Sigmoid colon (tissue), 4 donors: Measurements from ENCODE around the gene PLCH1.

Experiments
- CTCF ChIP-seq, 4 experiments: fragments of 450-650 bp in 3 of 4; fragments of 200-600 bp in 1 of 4; IDR thresholded peaks; one replicate each; pipeline ENCODE4 v1.5.1; 2016 to 2019; ENCODE audit warnings: antibody characterized with exemption in 4 of 4, mild to moderate bottlenecking in 3 of 4, moderate library complexity in 2 of 4
- EP300 ChIP-seq, 4 donors: sonication (generic); formaldehyde crosslinking; IDR thresholded peaks; one replicate each; pipeline ENCODE4 v1.6.1; 2017; ENCODE audit warnings: antibody characterized with exemption in 4 of 4
- POLR2A ChIP-seq, 2 donors: fragments of 450-650 bp; IDR thresholded peaks; one replicate each; pipeline ENCODE4 v1.6.1; 2016; ENCODE audit warnings: antibody characterized with exemption in 2 of 2, mild to moderate bottlenecking in 2 of 2, moderate library complexity in 2 of 2
- POLR2AphosphoS5 ChIP-seq, 4 donors: sonication (generic); formaldehyde crosslinking; IDR thresholded peaks; one replicate each; pipeline ENCODE4 v1.6.1; 2017; ENCODE audit warnings: antibody characterized with exemption in 4 of 4

- TF ChIP-seq POLR2AphosphoS5 (IDR thresholded peaks at IDR 0.05) (no peak), POLR2A (IDR thresholded peaks at IDR 0.05) (no peak), CTCF (IDR thresholded peaks at IDR 0.05) (no peak), EP300 (IDR thresholded peaks at IDR 0.05) (no peak)
These were observed 3.0 kb upstream of the PLCH1 start for GRCh38 chr3:155747946-155748290.
